HepG2 (cell line): ENCODE data around the gene CRYAA. TPM values are rescaled to one million over a fixed set of nuclear protein-coding genes. Genes with fewer than 3 reads are reported as not detected.

Experiments
- ATAC-seq: fragments of 200-7000 bp; cut with Tn5 transposase; 3 replicates; pipeline ENCODE4 v1.9.1; 2020; ENCODE audit warnings: mild to moderate bottlenecking, moderate library complexity
- BruUV-seq: library from RNA; stranded (reverse); fragments of 400-500 nt; replicated peaks from 2 replicates; lab custom pipeline; 2021; lab: Mats Ljungman, UMichigan
- CTCF ChIA-PET: fragments of 300-600 bp; formaldehyde crosslinking; extraction: SDS; loops from one replicate; lab custom pipeline; 2021; ENCODE audit warnings: low total read pairs, inconsistent platforms, low intra/inter-chr PET ratio; lab: Yijun Ruan, JAX
- POLR2A ChIA-PET: fragments of 350-600 bp; sonication (Branson Sonifier 250); formaldehyde crosslinking; loops from one replicate; lab custom pipeline; 2020; ENCODE audit warnings: antibody characterized with exemption, inconsistent platforms; lab: Yijun Ruan, JAX
- DNase-seq: peaks from one replicate; pipeline ENCODE4 v3.0.0-alpha.2; 2015; ENCODE audit warnings: low spot score
- FAIRE-seq: peaks from 3 replicates; lab custom pipeline; 2011; peaks lifted over from hg19 to GRCh38; lab: Jason Lieb, UNC
- H2AFZ ChIP-seq: one replicate; pipeline ENCODE4 v1.6.1; 2011; ENCODE audit warnings: low read length, inconsistent platforms
- H3K27ac ChIP-seq: fragments of 300-600 bp; 3 replicates; pipeline ENCODE4 v1.8.0; 2011; ENCODE audit warnings: mixed run types, mild to moderate bottlenecking, mixed read lengths, low read length, inconsistent platforms; ENCODE audit not compliant: insufficient read depth; ENCODE audit errors: extremely low read length
- H3K27me3 ChIP-seq, 2 experiments: fragments of 200-600 bp in 1 of 2; 2 replicates in 1 of 2; 3 replicates in 1 of 2; pipeline versions ENCODE4 v1.6.0 to v1.8.0; 2011; ENCODE audit warnings: low read length in 2 of 2, mild to moderate bottlenecking in 2 of 2, moderate library complexity in 2 of 2, inconsistent platforms in 1 of 2; ENCODE audit not compliant: insufficient read depth in 2 of 2, control insufficient read depth in 1 of 2
- H3K36me3 ChIP-seq, 2 experiments: fragments of 200-600 bp in 1 of 2; replicated peaks in 1 of 2; 2 replicates in 1 of 2; 3 replicates in 1 of 2; pipeline versions ENCODE4 v1.5.1 to v1.8.0; 2011; ENCODE audit warnings: low read length in 2 of 2, inconsistent platforms in 1 of 2; ENCODE audit not compliant: insufficient read depth in 2 of 2, control insufficient read depth in 1 of 2
- H3K4me1 ChIP-seq: 2 replicates; pipeline ENCODE4 v1.5.1; 2012; ENCODE audit warnings: low read length, inconsistent platforms; ENCODE audit not compliant: insufficient read depth
- H3K4me2 ChIP-seq: 2 replicates; pipeline ENCODE4 v1.6.0; 2011; ENCODE audit warnings: low read depth, low read length, inconsistent platforms
- H3K4me3 ChIP-seq, 3 experiments: fragments of 200-600 bp in 1 of 3; sonication (generic), shearing (Covaris generic) in 1 of 3; replicated peaks in 1 of 3; 2 replicates each; pipeline ENCODE4 v1.5.1; 2011 to 2016; ENCODE audit warnings: low read length in 3 of 3, inconsistent platforms in 2 of 3, low read depth in 2 of 3, mild to moderate bottlenecking in 2 of 3, control low read depth in 1 of 3, mixed read lengths in 1 of 3; ENCODE audit not compliant: insufficient read depth in 1 of 3
- H3K79me2 ChIP-seq: one replicate; pipeline ENCODE4 v1.6.1; 2011; ENCODE audit warnings: low read length, inconsistent platforms; ENCODE audit not compliant: insufficient read depth
- H3K9ac ChIP-seq: 2 replicates; pipeline ENCODE4 v1.6.0; 2011; ENCODE audit warnings: mild to moderate bottlenecking, low read depth, low read length, inconsistent platforms; ENCODE audit not compliant: insufficient read depth
- H3K9me3 ChIP-seq: 2 replicates; pipeline ENCODE4 v1.5.1; 2012; ENCODE audit warnings: mild to moderate bottlenecking, low read length
- H4K20me1 ChIP-seq: 2 replicates; pipeline ENCODE4 v1.6.0; 2011; ENCODE audit warnings: inconsistent platforms, mild to moderate bottlenecking, low read length, moderate library complexity; ENCODE audit not compliant: insufficient read depth
- ATF3 ChIP-seq: sonication (generic); formaldehyde crosslinking; IDR thresholded peaks from 2 replicates; pipeline ENCODE4 v1.4.0; 2020; ENCODE audit warnings: missing genetic modification reagents
- MEF2D ChIP-seq: sonication (generic); formaldehyde crosslinking; IDR thresholded peaks from 2 replicates; pipeline ENCODE4 v1.5.1; 2020; ENCODE audit warnings: mild to moderate bottlenecking, missing genetic modification reagents
- NCOA2 ChIP-seq: sonication (generic); formaldehyde crosslinking; IDR thresholded peaks from 2 replicates; pipeline ENCODE4 v1.8.0; 2022; ENCODE audit warnings: inconsistent platforms
- ZBTB46 ChIP-seq: sonication (generic); formaldehyde crosslinking; IDR thresholded peaks from 2 replicates; pipeline ENCODE4 v1.4.0; 2020; ENCODE audit warnings: mild to moderate bottlenecking, missing genetic modification reagents, borderline replicate concordance
- ZNF234 ChIP-seq: sonication (generic); formaldehyde crosslinking; conservative IDR thresholded peaks from 2 replicates; pipeline ENCODE4 v1.5.1; 2020; ENCODE audit warnings: mild to moderate bottlenecking, missing genetic modification reagents
- ZSCAN20 ChIP-seq: sonication (generic); formaldehyde crosslinking; IDR thresholded peaks from 2 replicates; pipeline ENCODE4 v1.4.0; 2020; ENCODE audit warnings: missing genetic modification reagents, mild to moderate bottlenecking, borderline replicate concordance
- WGBS: methylation state at CpG from one replicate; pipeline ENCODE4 v1.1.6; 2017; ENCODE audit warnings: low lambda C conversion rate; 5-methylcytosine and 5-hydroxymethylcytosine counted together
- in situ Hi-C: cut with HindIII; loops from 2 replicates; pipeline ENCODE4 v1.10.0; 2017; ENCODE audit warnings: low pct_unique_long_range_greater_than_20kb; ENCODE audit not compliant: extremely low pct_ligation_motif_present
- intact Hi-C: fragments of 100-400 bp; cut with micrococcal nuclease; formaldehyde crosslinking; loops from one replicate; pipeline ENCODE4 v1.10.0; 2022; ENCODE audit not compliant: unreplicated experiment
- polyA plus RNA-seq, 8 experiments: library from polyadenylated mRNA; depleted of rRNA in 3 of 8; stranded (reverse) in 7 of 8; unstranded in 1 of 8; fragments of >200 nt; fragmentation: Illumina TruSeq in 4 of 8; extraction: Trizol in 4 of 8; gene quantifications; 2 replicates each; pipeline versions ENCODE4 v1.2.1 to v1.2.3, GENCODE V29; 2011 to 2016; ENCODE audit warnings: low read depth in 4 of 8, missing spikeins in 1 of 8, mixed read lengths in 1 of 8; ENCODE audit not compliant: insufficient read depth in 1 of 8
- total RNA-seq, 5 experiments: library from RNA; depleted of rRNA; stranded (reverse); fragments of >200 nt; fragmentation: Illumina TruSeq; extraction: Trizol; gene quantifications; 2 replicates each; pipeline ENCODE4 v1.2.3, GENCODE V29; 2016; ENCODE audit warnings: low read depth in 1 of 5

CRYAA gene
- total and polyA plus RNA-seq, 2 of the 13 experiments (the other 11 are each of a cell fraction or from before 2014, with no cell fraction given) = 5.6 to 8.6 TPM

GRCh38 chr21:43190544-43190943, 21.7 kb downstream of the CRYAA start:
- CTCF ChIA-PET = no interaction called here
- H3K4me1 ChIP-seq = peaks cover 24% of the 10 kb centered on the region
- H3K27ac ChIP-seq = no peak overlapping the region
- intact Hi-C loops = no loop called here
- H3K36me3 ChIP-seq = no peaks in the 10 kb centered on the region
- H3K9me3 ChIP-seq = no peaks in the 10 kb centered on the region
- H3K9ac ChIP-seq = no peak overlapping the region
- DNase-seq (no peak), FAIRE-seq (no peak), ATAC-seq (no peak)
- no peak overlapping the region for H3K4me3 ChIP-seq
- TF ChIP-seq ZSCAN20 (CRISPR knock-in tag) (no peak), ZBTB46 (CRISPR knock-in tag) (no peak), ATF3 (CRISPR knock-in tag) (no peak), MEF2D (CRISPR knock-in tag) (no peak), NCOA2 (CRISPR knock-in tag) (no peak)
- H3K27me3 ChIP-seq = no peaks in the 10 kb centered on the region
- WGBS = 58% methylated on average over 6 of the region's 6 CpGs
- no TSS peak for BruUV-seq
- no peaks in the 10 kb centered on the region for H4K20me1 ChIP-seq
- H2AFZ ChIP-seq = no peak overlapping the region
- H3K4me2 ChIP-seq = no peak overlapping the region
- POLR2A ChIA-PET = no interaction called here
- in situ Hi-C loops = no loop called here
- no peaks in the 10 kb centered on the region for H3K79me2 ChIP-seq

- H3K4me3 ChIP-seq = no peak overlapping the region
- ATAC-seq (no peak), DNase-seq (no peak), FAIRE-seq (no peak)
- H3K27me3 ChIP-seq = no peaks in the 10 kb centered on the region
- no peak overlapping the region for H2AFZ ChIP-seq
- H4K20me1 ChIP-seq = no peaks in the 10 kb centered on the region
- no peaks in the 10 kb centered on the region for H3K36me3 ChIP-seq
- intact Hi-C loops = no loop called here
- H3K4me2 ChIP-seq = no peak overlapping the region
- in situ Hi-C loops = no loop called here
- H3K27ac ChIP-seq = no peak overlapping the region
- no peak overlapping the region for H3K9ac ChIP-seq
- TF ChIP-seq ZNF234 (CRISPR knock-in tag) = no peak
- H3K9me3 ChIP-seq = no peaks in the 10 kb centered on the region
- BruUV-seq = no TSS peak
- POLR2A ChIA-PET = no interaction called here
- no peaks in the 10 kb centered on the region for H3K79me2 ChIP-seq
- H3K4me1 ChIP-seq = peaks cover 28% of the 10 kb centered on the region
- CTCF ChIA-PET = no interaction called here
- WGBS = 64% methylated on average over 6 of the region's 7 CpGs
These were observed 22.1 kb downstream of the CRYAA start for GRCh38 chr21:43190951-43191350.
